H1 (cell line): ENCODE results near the gene FCMR. TPM values are rescaled to one million over a fixed set of nuclear protein-coding genes. Genes with fewer than 3 reads are reported as not detected.

Source experiments
- CTCF ChIA-PET: fragments of 300-600 bp; sonication (Branson Sonifier 250); formaldehyde crosslinking; loops from one replicate; lab custom pipeline; 2021; ENCODE audit not compliant: partially characterized antibody; lab: Charles Lee
- POLR2A ChIA-PET: fragments of 300-600 bp; sonication (Branson Sonifier 250); formaldehyde crosslinking; loops from one replicate; lab custom pipeline; 2021; ENCODE audit warnings: inconsistent platforms; ENCODE audit not compliant: partially characterized antibody; lab: Charles Lee
- DNase-seq, 2 experiments: peaks; one replicate each; pipeline versions ENCODE4 v3.0.0 to v3.0.0-alpha.2; 2010 to 2022; ENCODE audit warnings: low spot score in 2 of 2, low read depth in 1 of 2, mixed read lengths in 1 of 2
- FAIRE-seq: peaks from 2 replicates; lab custom pipeline; 2011; peaks lifted over from hg19 to GRCh38; lab: Jason Lieb, UNC
- H2AFZ ChIP-seq: 2 replicates; pipeline ENCODE4 v1.8.1; 2012; ENCODE audit warnings: low read length, inconsistent platforms
- H2AK5ac ChIP-seq: 2 replicates; pipeline ENCODE4 v1.6.1; 2013; ENCODE audit warnings: low read depth, low read length
- H2BK120ac ChIP-seq: replicated peaks from 2 replicates; pipeline ENCODE3; 2013; ENCODE audit warnings: low read depth, low read length, inconsistent platforms
- H2BK12ac ChIP-seq: 2 replicates; pipeline ENCODE4 v1.6.1; 2013; ENCODE audit warnings: low read depth, low read length
- H2BK15ac ChIP-seq: 2 replicates; pipeline ENCODE4 v1.6.1; 2013; ENCODE audit warnings: low read length
- H2BK20ac ChIP-seq: 2 replicates; pipeline ENCODE4 v1.6.1; 2013; ENCODE audit warnings: low read length
- H2BK5ac ChIP-seq: 2 replicates; pipeline ENCODE4 v1.6.1; 2013; ENCODE audit warnings: low read depth, low read length
- H3K14ac ChIP-seq: 2 replicates; pipeline ENCODE4 v1.6.1; 2013; ENCODE audit warnings: inconsistent platforms; ENCODE audit not compliant: insufficient read length
- H3K18ac ChIP-seq: 2 replicates; pipeline ENCODE4 v1.6.1; 2013; ENCODE audit warnings: low read length; ENCODE audit errors: extremely low read depth
- H3K23ac ChIP-seq: 2 replicates; pipeline ENCODE4 v1.6.1; 2013; ENCODE audit warnings: inconsistent platforms; ENCODE audit not compliant: insufficient read length
- H3K23me2 ChIP-seq: 2 replicates; pipeline ENCODE4 v1.6.1; 2013; ENCODE audit warnings: low read depth, low read length
- H3K27ac ChIP-seq: 2 replicates; pipeline ENCODE4 v1.6.1; 2011; ENCODE audit warnings: low read depth, low read length, inconsistent platforms
- H3K27me3 ChIP-seq, 4 experiments: replicated peaks in 1 of 4; 1 replicate in 1 of 4; 2 replicates in 3 of 4; pipeline versions ENCODE4 v1.6.1 to v1.8.1; 2011 to 2013; ENCODE audit warnings: low read length in 3 of 4, mild to moderate bottlenecking in 3 of 4, inconsistent platforms in 2 of 4, mixed read lengths in 2 of 4, moderate library complexity in 1 of 4; ENCODE audit not compliant: control insufficient read depth in 3 of 4, insufficient read depth in 3 of 4; ENCODE audit errors: extremely low read depth in 1 of 4
- H3K36me3 ChIP-seq, 4 experiments: 2 replicates each; pipeline versions ENCODE4 v1.6.1 to v1.8.1; 2011 to 2013; ENCODE audit warnings: mild to moderate bottlenecking in 4 of 4, low read length in 3 of 4, moderate library complexity in 2 of 4, control low read depth in 1 of 4, inconsistent platforms in 1 of 4; ENCODE audit not compliant: insufficient read depth in 4 of 4, control insufficient read depth in 2 of 4
- H3K4ac ChIP-seq: replicated peaks from 2 replicates; pipeline ENCODE3; 2013; ENCODE audit warnings: low read length, low read depth, mixed read lengths, inconsistent platforms; ENCODE audit not compliant: insufficient read length
- H3K4me1 ChIP-seq, 4 experiments: replicated peaks in 1 of 4; 1 replicate in 1 of 4; 2 replicates in 3 of 4; pipeline versions ENCODE4 v1.6.1 to v1.8.1; 2011 to 2013; ENCODE audit warnings: low read length in 3 of 4, inconsistent platforms in 2 of 4, mixed read lengths in 1 of 4; ENCODE audit not compliant: insufficient read depth in 4 of 4, control insufficient read depth in 3 of 4
- H3K4me2 ChIP-seq, 2 experiments: 2 replicates each; pipeline versions ENCODE4 v1.6.1 to v1.8.1; 2011 to 2013; ENCODE audit warnings: low read depth in 2 of 2, low read length in 2 of 2, control low read depth in 1 of 2, inconsistent platforms in 1 of 2, mild to moderate bottlenecking in 1 of 2; ENCODE audit not compliant: insufficient read depth in 1 of 2
- H3K4me3 ChIP-seq, 4 experiments: fragments of 200-600, 300-600 bp in 1 of 4; sonication (generic), shearing (Covaris generic), sonication (Bioruptor Twin) in 1 of 4; 2 replicates each; pipeline versions ENCODE4 v1.5.1 to v1.8.1; 2011 to 2016; ENCODE audit warnings: low read length in 4 of 4, low read depth in 3 of 4, control low read depth in 2 of 4, inconsistent platforms in 2 of 4, mild to moderate bottlenecking in 2 of 4, mixed read lengths in 1 of 4, moderate library complexity in 1 of 4; ENCODE audit not compliant: insufficient read depth in 2 of 4; ENCODE audit errors: extremely low read depth in 1 of 4
- H3K56ac ChIP-seq: replicated peaks from 2 replicates; pipeline ENCODE3; 2013; ENCODE audit warnings: low read depth, mild to moderate bottlenecking, mixed read lengths, low read length, inconsistent platforms; ENCODE audit not compliant: insufficient read length
- H3K79me1 ChIP-seq: 2 replicates; pipeline ENCODE4 v1.6.1; 2013; ENCODE audit warnings: low read depth, low read length, control low read depth
- H3K79me2 ChIP-seq, 2 experiments: 2 replicates each; pipeline versions ENCODE4 v1.6.1 to v1.8.1; 2012 to 2013; ENCODE audit warnings: low read length in 2 of 2, mild to moderate bottlenecking in 2 of 2, inconsistent platforms in 1 of 2; ENCODE audit not compliant: insufficient read depth in 2 of 2, control insufficient read depth in 1 of 2
- H3K9ac ChIP-seq, 4 experiments: replicated peaks in 1 of 4; 1 replicate in 1 of 4; 2 replicates in 3 of 4; pipeline versions ENCODE4 v1.6.1 to v1.8.1; 2011 to 2013; ENCODE audit warnings: low read depth in 3 of 4, low read length in 3 of 4, control low read depth in 2 of 4, mild to moderate bottlenecking in 2 of 4, moderate library complexity in 2 of 4, inconsistent platforms in 1 of 4; ENCODE audit errors: extremely low read depth in 1 of 4
- H3K9me3 ChIP-seq, 2 experiments: 2 replicates each; pipeline versions ENCODE4 v1.6.1 to v1.8.1; 2012 to 2013; ENCODE audit warnings: mild to moderate bottlenecking in 2 of 2, moderate library complexity in 2 of 2, control low read depth in 1 of 2, inconsistent platforms in 1 of 2, low read depth in 1 of 2, low read length in 1 of 2, mixed read lengths in 1 of 2; ENCODE audit not compliant: insufficient read depth in 2 of 2
- H4K20me1 ChIP-seq, 2 experiments: replicated peaks in 1 of 2; 2 replicates each; pipeline versions ENCODE3 to v1.8.1; 2011 to 2013; ENCODE audit warnings: inconsistent platforms in 2 of 2, low read length in 2 of 2, mild to moderate bottlenecking in 1 of 2; ENCODE audit not compliant: insufficient read depth in 2 of 2, control insufficient read depth in 1 of 2
- H4K5ac ChIP-seq: 2 replicates; pipeline ENCODE4 v1.6.1; 2013; ENCODE audit warnings: low read length, low read depth, mixed read lengths, inconsistent platforms; ENCODE audit not compliant: insufficient read length
- H4K8ac ChIP-seq: 2 replicates; pipeline ENCODE4 v1.8.0; 2013; ENCODE audit warnings: mild to moderate bottlenecking, moderate library complexity, low read length, inconsistent platforms; ENCODE audit not compliant: insufficient read depth; ENCODE audit errors: extremely low read depth
- H4K91ac ChIP-seq: replicated peaks from 2 replicates; pipeline ENCODE3; 2013; ENCODE audit warnings: low read length, mixed read lengths, inconsistent platforms; ENCODE audit not compliant: insufficient read length
- EZH2 ChIP-seq: fragments of 200-600 bp; sonication (generic); IDR thresholded peaks from 2 replicates; pipeline ENCODE4 v1.7.1; 2012; ENCODE audit warnings: low read depth, mild to moderate bottlenecking, moderate library complexity, low read length, inconsistent platforms; ENCODE audit not compliant: severe bottlenecking
- JUN ChIP-seq: IDR thresholded peaks from 2 replicates; pipeline ENCODE4 v1.6.1; 2011; ENCODE audit warnings: low read depth, mild to moderate bottlenecking, improper control_type of control experiment, low read length
- POLR2A ChIP-seq, 2 experiments: IDR thresholded peaks; 1 replicate in 1 of 2; 2 replicates in 1 of 2; pipeline ENCODE4 v1.6.1; 2011; ENCODE audit warnings: low read depth in 2 of 2, low read length in 2 of 2, mild to moderate bottlenecking in 2 of 2; ENCODE audit errors: control extremely low read depth in 1 of 2
- RNF2 ChIP-seq: fragments of 200-900, 300-1000 bp; sonication (generic); IDR thresholded peaks from 2 replicates; pipeline ENCODE4 v1.7.1; 2016; ENCODE audit warnings: borderline replicate concordance, low read depth, mild to moderate bottlenecking, antibody characterized with exemption, low read length; ENCODE audit not compliant: poor library complexity, severe bottlenecking; ENCODE audit errors: missing control alignments
- RXRA ChIP-seq: IDR thresholded peaks from 2 replicates; pipeline ENCODE4 v1.6.1; 2011; ENCODE audit warnings: low read depth, mild to moderate bottlenecking, low read length, moderate library complexity; ENCODE audit not compliant: insufficient read depth
- SIX5 ChIP-seq: IDR thresholded peaks from 2 replicates; pipeline ENCODE4 v1.6.1; 2011; ENCODE audit warnings: mild to moderate bottlenecking, low read depth, low read length
- SP2 ChIP-seq: IDR thresholded peaks from 2 replicates; pipeline ENCODE4 v1.6.1; 2012; ENCODE audit warnings: mild to moderate bottlenecking, low read length, inconsistent platforms
- SP4 ChIP-seq: IDR thresholded peaks from 2 replicates; pipeline ENCODE4 v1.6.1; 2012; ENCODE audit warnings: low read length, inconsistent platforms
- SUZ12 ChIP-seq: fragments of 200-600 bp; sonication (generic); IDR thresholded peaks from 2 replicates; pipeline ENCODE4 v1.6.1; 2012; ENCODE audit warnings: mild to moderate bottlenecking, inconsistent platforms, low read length, moderate library complexity, mixed read lengths
- TAF1 ChIP-seq: IDR thresholded peaks from 2 replicates; pipeline ENCODE4 v1.6.1; 2011; ENCODE audit warnings: mild to moderate bottlenecking, low read depth, low read length
- TBP ChIP-seq: IDR thresholded peaks from 2 replicates; pipeline ENCODE4 v1.6.1; 2011; ENCODE audit warnings: low read depth, low read length, improper control_type of control experiment
- YY1 ChIP-seq: IDR thresholded peaks from 2 replicates; pipeline ENCODE4 v1.6.1; 2011; ENCODE audit warnings: low read depth, mild to moderate bottlenecking, low read length
- WGBS, 2 experiments: shearing (Covaris generic) in 1 of 2; methylation state at CpG; one replicate each; pipeline versions ENCODE4 v1.1.6 to v1.1.7; 2013 to 2015; ENCODE audit warnings: low lambda C conversion rate in 2 of 2, mixed read lengths in 2 of 2, inconsistent platforms in 1 of 2, low coverage in 1 of 2, missing lambda C conversion rate in 1 of 2; ENCODE audit not compliant: insufficient replicate concordance in 2 of 2, insufficient coverage in 1 of 2, insufficient read length in 1 of 2; ENCODE audit errors: extremely low coverage in 1 of 2, missing lambda C conversion rate in 1 of 2; 5-methylcytosine and 5-hydroxymethylcytosine counted together
- polyA plus RNA-seq, 7 experiments: library from polyadenylated mRNA; depleted of rRNA in 3 of 7; stranded (reverse) in 5 of 7; unstranded in 2 of 7; fragments of >200 nt in 5 of 7; fragments of 200-250 nt in 2 of 7; gene quantifications; 1 replicate in 5 of 7; 2 replicates in 1 of 7; 4 replicates in 1 of 7; pipeline versions ENCODE4 v1.2.1 to v1.2.3, GENCODE V29; 2011 to 2013; ENCODE audit warnings: missing spikeins in 2 of 7, mixed read lengths in 2 of 7
- total RNA-seq: library from RNA; stranded (reverse); fragmentation: NEBNext Ultra II Directional; extraction: Animal tissue kit (Norgen Biotek cat#: 25700); gene quantifications from 2 replicates; pipeline ENCODE4 v1.2.1, GENCODE V29; 2021

Gene FCMR
- total and polyA plus RNA-seq, 2 of the 8 experiments (the other 6 are each of a cell fraction or from before 2014, with no cell fraction given): 0.53 TPM; not detected in 1

DNA sequence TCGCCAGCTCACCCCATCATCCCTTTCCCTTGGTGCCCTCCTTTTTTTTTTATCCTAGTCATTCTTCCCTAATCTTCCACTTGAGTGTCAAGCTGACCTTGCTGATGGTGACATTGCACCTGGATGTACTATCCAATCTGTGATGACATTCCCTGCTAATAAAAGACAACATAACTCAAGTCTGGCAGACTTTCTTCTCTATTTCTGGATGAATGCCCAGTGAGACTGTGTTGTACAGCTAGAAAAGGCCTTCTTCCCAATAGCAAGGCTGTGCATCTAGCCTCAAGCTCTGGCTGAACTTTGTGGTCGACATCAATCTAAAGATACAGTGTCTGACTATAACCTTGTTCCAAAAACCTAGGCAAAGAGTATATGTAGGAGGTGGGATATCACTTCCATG, 18.1 kb downstream of the FCMR start:
- Histone ChIP-seq H3K9ac (no peak overlapping the region), H3K18ac (no peak overlapping the region), H3K27me3 (peaks cover 4 to 17% (median 13%) of the 10 kb centered on the region in 4 experiments), H2BK15ac (no peak overlapping the region), H2BK12ac (no peak overlapping the region), H3K56ac (no peak overlapping the region), H3K4me3 (no peak overlapping the region), H3K27ac (no peak overlapping the region), H2AFZ (no peak overlapping the region), H3K9me3 (no peaks in the 10 kb centered on the region), H2BK5ac (no peak overlapping the region), H4K91ac (no peak overlapping the region), H3K79me1 (no peaks in the 10 kb centered on the region), H3K4me1 (peaks cover 0 to 3% (median 1%) of the 10 kb centered on the region in 4 experiments; a peak in 4 of 7 replicates), H3K36me3 (no peaks in the 10 kb centered on the region), H4K5ac (no peak overlapping the region), H3K79me2 (no peaks in the 10 kb centered on the region), H3K23me2 (no peaks in the 10 kb centered on the region; the same call in 1 of the 2 replicates), H3K4ac (no peak overlapping the region), H4K8ac (no peak overlapping the region), H2BK120ac (no peak overlapping the region), H4K20me1 (no peaks in the 10 kb centered on the region), H3K23ac (no peak overlapping the region), H3K14ac (no peak overlapping the region), H2BK20ac (no peak overlapping the region), H3K4me2 (no peak overlapping the region), H2AK5ac (no peak overlapping the region)
- ChIA-PET POLR2A (no interaction called here), CTCF (interaction anchor here (1.0 to 3.8 kb wide), 4 partner anchors 30 to 105 kb away, joined by 3 to 11 read pairs (median 3); no protein-coding TSS in a partner anchor)
- DNase-seq (no peak), FAIRE-seq (no peak)
- 71% methylated on average over 2 of the region's 2 CpGs; no CpG with 5 or more reads in 1 of the 2 experiments for whole genome bisulfite sequencing, 2 experiments
- TF ChIP-seq TBP (no peak), SP4 (no peak), SP2 (no peak), EZH2 (no peak), JUN (no peak), SUZ12 (no peak), RXRA (no peak), SIX5 (no peak), POLR2A (IDR thresholded peaks at IDR 0.05; ENCODE audit: control extremely low read depth in 1 of 2, low read depth in 2 of 2, low read length in 2 of 2) (no peak), TAF1 (no peak), YY1 (no peak), RNF2 (no peak)
